ENCODE measurements around the gene ARHGAP9.

ARHGAP9 gene

DNA sequence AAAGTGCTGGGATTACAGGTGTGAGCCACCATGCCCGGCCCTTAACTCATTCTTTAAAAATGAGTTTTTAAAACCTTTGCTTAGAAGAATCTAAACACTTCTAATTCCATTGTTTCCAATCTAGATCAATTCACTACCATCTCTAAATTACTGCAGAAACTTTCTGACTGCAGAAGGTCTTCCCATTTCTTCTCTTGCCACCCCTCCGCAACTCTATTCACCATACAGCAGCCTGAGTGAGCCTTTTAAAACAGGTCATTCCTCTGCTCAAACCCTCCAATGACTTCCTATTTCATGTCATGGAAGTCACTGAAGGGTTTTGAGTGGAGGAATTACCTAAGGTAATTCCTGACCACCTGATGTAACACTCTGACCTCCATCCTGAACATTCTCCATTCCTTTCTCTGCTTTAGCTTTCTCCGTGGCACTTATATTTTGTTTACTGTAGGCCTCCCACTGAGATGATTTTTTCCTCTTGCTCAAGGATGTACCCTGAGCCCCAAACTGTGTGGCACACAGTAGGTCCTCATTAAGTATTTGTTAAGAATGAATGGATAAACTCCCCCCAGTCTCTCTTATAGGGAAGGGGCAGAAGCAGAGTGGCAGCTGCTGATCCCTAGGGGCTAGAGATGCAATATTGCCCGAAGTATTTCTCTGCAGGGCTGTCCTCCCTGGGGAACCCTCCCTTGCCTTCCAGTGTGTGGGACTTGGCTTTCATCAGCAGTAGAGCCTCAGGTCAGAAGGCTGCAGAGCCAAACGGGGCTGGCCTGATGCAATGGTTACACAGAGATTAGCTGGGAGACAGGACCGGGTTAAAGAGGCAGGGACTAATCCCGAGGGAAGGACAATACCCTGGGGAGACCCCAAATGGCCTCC, 39.5 kb upstream of the ARHGAP9 start (continued):
- TF ChIP-seq, protein P1, sequence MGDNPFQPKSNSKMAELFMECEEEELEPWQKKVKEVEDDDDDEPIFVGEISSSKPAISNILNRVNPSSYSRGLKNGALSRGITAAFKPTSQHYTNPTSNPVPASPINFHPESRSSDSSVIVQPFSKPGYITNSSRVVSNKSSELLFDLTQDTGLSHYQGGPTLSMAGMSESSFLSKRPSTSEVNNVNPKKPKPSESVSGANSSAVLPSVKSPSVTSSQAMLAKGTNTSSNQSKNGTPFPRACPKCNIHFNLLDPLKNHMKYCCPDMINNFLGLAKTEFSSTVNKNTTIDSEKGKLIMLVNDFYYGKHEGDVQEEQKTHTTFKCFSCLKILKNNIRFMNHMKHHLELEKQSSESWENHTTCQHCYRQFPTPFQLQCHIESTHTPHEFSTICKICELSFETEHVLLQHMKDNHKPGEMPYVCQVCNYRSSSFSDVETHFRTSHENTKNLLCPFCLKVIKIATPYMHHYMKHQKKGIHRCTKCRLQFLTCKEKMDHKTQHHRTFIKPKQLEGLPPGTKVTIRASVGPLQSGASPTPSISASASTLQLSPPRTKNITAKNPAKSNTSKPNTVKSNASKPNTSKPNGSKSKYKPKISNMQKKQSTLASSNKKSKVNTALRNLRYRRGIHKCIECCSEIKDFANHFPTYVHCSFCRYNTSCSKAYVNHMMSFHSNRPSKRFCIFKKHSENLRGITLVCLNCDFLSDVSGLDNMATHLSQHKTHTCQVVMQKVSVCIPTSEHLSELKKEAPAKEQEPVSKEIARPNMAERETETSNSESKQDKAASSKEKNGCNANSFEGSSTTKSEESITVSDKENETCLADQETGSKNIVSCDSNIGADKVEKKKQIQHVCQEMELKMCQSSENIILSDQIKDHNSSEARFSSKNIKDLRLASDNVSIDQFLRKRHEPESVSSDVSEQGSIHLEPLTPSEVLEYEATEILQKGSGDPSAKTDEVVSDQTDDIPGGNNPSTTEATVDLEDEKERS (tag by site-specific recombination; IDR thresholded peaks at IDR 0.05) = no peak
- TF ChIP-seq REPIN1 (tag by site-specific recombination; IDR thresholded peaks at IDR 0.05; ENCODE audit: low read depth) (no peak), PRDM1 (tag by site-specific recombination; IDR thresholded peaks at IDR 0.05) (peak; percentile 92), ZNF549 (tag by site-specific recombination; IDR thresholded peaks at IDR 0.05) (no peak), ZNF335 (tag by site-specific recombination; conservative IDR thresholded peaks at IDR 0.05) (no peak), KLF1 (tag by site-specific recombination; IDR thresholded peaks at IDR 0.05) (no peak), KLF16 (tag by site-specific recombination; IDR thresholded peaks at IDR 0.05) (no peak), ZXDB (tag by site-specific recombination; IDR thresholded peaks at IDR 0.05) (peak; percentile 4; the same call in 1 of the 2 replicates), ZNF660 (tag by site-specific recombination; IDR thresholded peaks at IDR 0.05) (0 out of 2 replicates have a peak, but pooled peaks have one; percentile 9), KLF10 (tag by site-specific recombination; IDR thresholded peaks at IDR 0.05) (no peak), KLF7 (tag by site-specific recombination; IDR thresholded peaks at IDR 0.05; ENCODE audit: borderline replicate concordance) (no peak), ZBTB8A (tag by site-specific recombination; IDR thresholded peaks at IDR 0.05) (no peak), ZNF600 (tag by site-specific recombination; IDR thresholded peaks at IDR 0.05) (peak; percentile 37; the same call in 1 of the 2 replicates), MZF1 (tag by site-specific recombination; IDR thresholded peaks at IDR 0.05; ENCODE audit: borderline replicate concordance) (0 out of 2 replicates have a peak, but pooled peaks have one; percentile 14), ZNF266 (tag by site-specific recombination; IDR thresholded peaks at IDR 0.05; ENCODE audit: low read depth) (0 out of 2 replicates have a peak, but pooled peaks have one; percentile 29), IKZF3 (tag by site-specific recombination; IDR thresholded peaks at IDR 0.05) (peak; percentile 77), RBAK (tag by site-specific recombination; IDR thresholded peaks at IDR 0.05) (no peak), ZNF248 (tag by site-specific recombination; IDR thresholded peaks at IDR 0.05) (no peak), ZNF121 (tag by site-specific recombination; IDR thresholded peaks at IDR 0.05) (no peak)
- TF ChIP-seq, protein P2, sequence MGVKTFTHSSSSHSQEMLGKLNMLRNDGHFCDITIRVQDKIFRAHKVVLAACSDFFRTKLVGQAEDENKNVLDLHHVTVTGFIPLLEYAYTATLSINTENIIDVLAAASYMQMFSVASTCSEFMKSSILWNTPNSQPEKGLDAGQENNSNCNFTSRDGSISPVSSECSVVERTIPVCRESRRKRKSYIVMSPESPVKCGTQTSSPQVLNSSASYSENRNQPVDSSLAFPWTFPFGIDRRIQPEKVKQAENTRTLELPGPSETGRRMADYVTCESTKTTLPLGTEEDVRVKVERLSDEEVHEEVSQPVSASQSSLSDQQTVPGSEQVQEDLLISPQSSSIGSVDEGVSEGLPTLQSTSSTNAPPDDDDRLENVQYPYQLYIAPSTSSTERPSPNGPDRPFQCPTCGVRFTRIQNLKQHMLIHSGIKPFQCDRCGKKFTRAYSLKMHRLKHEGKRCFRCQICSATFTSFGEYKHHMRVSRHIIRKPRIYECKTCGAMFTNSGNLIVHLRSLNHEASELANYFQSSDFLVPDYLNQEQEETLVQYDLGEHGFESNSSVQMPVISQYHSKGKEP (tag by site-specific recombination; IDR thresholded peaks at IDR 0.05) = 0 out of 2 replicates have a peak, but pooled peaks have one; percentile 15
- TF ChIP-seq, protein P3, sequence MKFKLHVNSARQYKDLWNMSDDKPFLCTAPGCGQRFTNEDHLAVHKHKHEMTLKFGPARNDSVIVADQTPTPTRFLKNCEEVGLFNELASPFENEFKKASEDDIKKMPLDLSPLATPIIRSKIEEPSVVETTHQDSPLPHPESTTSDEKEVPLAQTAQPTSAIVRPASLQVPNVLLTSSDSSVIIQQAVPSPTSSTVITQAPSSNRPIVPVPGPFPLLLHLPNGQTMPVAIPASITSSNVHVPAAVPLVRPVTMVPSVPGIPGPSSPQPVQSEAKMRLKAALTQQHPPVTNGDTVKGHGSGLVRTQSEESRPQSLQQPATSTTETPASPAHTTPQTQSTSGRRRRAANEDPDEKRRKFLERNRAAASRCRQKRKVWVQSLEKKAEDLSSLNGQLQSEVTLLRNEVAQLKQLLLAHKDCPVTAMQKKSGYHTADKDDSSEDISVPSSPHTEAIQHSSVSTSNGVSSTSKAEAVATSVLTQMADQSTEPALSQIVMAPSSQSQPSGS (tag by site-specific recombination; IDR thresholded peaks at IDR 0.05; ENCODE audit: low read depth) = no peak

Measured in HEK293 (cell line).